Cerebellar cortex (tissue), 1 donor: ENCODE measurements around the gene DIP2C.
"Not testable (repeated sequence)": the region's sequence is repeated elsewhere in the genome, so short reads cannot be mapped to it uniquely, and the experiment has no call there.

Experiments
- DNase-seq: peaks from one replicate; pipeline ENCODE4 v3.0.0-alpha.2; 2015; ENCODE audit warnings: low spot score

Gene DIP2C

DNA sequence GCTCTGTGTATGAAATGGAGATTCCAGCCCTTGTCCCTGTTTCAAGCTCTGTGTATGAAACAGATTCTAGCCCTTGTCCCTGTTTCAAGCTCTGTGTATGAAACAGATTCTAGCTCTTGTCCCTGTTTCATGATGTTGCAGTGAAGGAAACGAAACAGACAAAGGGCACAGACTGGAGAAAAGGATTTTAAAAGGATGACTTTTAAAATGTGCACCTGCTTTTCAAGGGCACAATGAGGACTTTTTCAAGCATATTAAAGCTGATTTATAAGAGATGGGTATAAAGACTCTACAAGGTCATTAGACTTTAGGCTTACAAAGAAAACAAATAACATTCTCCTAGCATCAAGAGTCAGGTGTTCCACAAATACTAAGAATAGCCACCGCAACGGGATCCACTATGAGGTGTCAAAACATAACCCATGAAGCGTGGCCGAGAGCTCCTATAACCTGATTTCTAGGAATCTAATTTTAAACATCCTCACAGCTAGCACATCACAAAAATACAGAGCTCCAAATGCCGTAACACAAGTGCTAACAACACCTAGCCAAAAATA lies 29.0 kb downstream of the DIP2C start:
- DNase-seq: peak; percentile 64

DNA sequence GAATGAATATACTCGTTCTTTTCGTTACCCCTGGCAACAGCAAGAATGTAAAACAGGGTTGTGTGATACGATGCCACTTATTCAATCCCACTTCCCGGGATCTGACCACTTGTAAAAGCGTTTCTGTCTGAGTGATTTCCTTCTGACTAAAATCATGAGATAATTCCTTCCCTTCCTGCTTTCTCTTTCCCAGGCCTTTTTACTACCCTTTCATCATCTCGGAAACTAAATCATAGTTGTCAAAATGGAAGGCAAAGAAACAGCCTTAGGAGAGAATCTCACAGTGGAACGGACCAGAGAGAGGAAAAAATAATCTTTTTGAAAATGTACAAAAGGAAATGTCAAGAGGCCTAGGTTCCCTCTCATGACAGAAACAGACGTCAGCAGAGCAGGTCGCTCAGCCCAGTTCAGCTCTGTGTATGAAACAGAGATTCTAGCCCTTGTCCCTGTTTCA lies 29.8 kb downstream of the DIP2C start:
- no peak for DNase-seq

DNA sequence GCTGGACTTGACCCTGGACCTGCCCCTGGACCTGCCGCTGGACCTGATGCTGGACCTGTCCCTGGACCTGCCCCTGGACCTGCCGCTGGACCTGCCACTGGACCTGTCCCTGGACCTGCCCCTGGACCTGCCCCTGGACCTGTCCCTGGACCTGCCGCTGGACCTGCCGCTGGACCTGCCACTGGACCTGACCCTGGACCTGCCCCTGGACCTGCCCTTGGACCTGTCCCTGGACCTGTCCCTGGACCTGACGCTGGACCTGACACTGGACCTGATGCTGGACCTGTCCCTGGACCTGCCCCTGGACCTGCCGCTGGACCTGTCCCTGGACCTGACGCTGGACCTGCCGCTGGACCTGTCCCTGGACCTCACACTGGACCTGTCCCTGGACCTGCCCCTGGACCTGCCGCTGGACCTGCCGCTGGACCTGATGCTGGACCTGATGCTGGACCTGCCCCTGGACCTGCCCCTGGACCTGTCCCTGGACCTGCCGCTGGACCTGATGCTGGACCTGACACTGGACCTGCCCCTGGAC lies 31.6 kb downstream of the DIP2C start:
- DNase-seq: not testable (repeated sequence)

DNA sequence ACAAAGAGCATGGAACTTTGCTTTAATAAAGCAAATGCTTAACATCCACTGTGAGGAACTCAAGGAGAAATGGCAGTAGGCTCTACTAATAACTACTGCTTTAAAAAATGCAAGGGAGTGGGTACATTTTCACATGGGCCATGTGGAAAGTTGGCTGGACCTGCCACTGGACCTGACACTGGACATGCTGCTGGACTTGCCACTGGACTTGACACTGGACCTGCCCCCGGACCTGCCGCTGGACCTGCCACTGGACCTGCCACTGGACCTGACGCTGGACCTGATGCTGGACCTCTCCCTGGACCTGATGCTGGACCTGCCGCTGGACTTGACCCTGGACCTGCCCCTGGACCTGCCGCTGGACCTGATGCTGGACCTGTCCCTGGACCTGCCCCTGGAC lies 32.6 kb downstream of the DIP2C start:
- DNase-seq: no peak

DNA sequence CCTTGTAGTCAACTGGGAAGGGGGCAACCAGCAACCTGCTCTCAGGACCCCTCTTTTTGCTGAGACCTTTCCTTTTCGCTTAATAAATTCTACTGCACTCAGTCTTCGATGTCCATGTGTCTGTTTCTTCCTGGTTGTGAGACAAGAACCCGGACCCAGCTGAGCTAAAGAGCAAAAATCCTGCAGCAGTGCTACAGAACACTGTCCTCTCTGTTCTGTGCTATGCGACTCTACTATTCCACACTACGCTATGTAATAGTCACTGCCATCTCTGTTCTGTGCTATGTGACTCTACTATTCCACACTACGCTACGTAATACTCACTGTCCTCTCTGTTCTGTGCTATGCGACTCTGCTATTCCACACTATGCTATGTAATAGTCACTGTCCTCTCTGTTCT lies 34.3 kb downstream of the DIP2C start:
- no peak for DNase-seq

DNA sequence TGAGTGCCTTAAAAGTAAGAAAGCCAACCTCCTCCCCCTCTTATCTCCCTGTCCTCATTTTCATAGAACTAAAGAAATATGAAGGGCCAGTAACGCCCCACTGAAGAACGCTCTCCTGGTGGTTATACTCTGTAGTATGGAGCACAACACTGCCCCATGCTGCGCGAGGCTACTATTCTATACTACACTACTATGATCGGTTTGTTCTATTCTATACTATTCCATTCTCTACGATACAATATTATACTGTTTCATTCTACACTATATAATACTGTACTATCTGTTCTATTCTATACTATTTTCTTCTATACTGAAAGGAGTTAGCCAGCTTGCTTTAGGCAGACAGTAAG lies 34.8 kb downstream of the DIP2C start:
- no peak for DNase-seq

DNA sequence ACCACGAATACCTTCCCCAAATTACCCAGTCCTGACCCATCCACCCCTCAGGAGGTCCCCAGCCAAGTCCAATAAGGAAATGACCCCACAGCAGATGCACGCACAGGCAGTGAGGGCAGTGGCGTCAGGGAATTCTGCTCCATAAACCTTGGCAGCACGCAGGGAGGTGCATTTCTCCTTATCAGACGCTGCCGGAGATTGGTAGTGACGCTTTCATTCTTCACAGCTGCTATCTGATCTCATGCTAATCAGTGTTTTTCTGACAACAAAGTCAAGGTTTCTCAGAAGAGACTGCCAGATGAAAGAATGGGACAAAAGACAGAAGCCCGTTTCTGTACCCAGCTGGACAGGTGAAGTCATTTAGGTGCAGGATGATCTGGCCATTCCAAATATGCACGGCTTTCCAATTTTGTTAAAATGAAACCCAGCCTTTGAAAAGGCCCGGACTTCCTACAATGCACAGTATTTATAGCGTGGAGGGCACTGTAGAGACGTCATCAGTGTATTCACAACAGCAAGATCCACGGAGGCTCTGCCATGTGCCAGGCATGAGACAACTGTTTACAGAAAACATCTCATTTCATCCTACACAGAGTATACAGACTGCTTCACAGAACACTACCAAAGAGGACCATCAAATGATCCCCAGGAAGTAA lies 35.3 kb downstream of the DIP2C start:
- DNase-seq: no peak

DNA sequence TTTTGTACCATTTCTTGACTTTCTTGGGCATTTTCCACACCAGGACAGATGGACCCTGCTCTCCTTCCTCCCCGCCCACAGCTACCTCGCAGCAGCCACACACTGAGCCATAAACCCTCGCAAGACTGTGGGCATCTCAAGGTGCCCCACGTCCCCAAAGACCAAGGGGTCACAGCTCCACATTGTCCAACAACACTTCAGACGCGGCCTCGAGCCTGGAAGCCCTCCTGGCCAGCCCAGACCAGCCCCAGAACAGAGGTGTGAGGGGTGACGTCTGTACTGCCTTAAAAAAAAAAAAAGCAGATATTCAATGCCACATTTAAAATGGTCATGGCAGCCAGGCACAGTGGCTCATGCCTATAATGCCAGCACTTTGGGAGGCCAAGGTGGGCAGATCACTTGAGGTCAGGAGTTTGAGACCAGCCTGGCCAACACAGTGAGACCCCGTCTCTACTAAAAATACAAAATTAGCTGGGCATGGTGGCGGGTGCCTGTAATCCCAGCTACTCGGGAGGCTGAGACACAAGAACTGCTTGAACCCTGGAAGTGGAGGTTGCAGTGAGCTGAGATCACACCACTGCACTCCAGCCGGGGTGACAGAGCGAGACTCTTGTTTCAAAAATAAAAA lies 36.5 kb downstream of the DIP2C start:
- not testable (repeated sequence) for DNase-seq

DNA sequence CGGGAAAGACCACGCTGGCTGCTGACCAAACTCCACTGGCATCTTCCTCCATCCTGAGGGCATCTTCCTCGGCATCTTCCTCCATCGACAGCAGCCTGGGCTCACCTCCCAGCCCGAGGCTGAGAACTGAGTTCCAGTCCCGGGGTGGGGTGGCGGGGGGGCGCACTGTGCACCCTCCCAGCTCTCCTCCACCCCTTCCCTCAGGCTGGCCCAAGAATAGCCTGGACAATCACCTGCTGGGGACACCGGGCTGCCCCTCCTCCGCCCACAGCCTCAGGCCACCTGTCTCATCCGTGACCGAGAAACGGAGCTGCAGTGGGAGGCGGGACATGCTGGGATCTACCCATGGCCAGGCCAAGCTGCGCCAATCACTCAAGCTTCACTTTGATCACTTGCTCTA lies 37.2 kb downstream of the DIP2C start:
- DNase-seq: peak; percentile 83

DNA sequence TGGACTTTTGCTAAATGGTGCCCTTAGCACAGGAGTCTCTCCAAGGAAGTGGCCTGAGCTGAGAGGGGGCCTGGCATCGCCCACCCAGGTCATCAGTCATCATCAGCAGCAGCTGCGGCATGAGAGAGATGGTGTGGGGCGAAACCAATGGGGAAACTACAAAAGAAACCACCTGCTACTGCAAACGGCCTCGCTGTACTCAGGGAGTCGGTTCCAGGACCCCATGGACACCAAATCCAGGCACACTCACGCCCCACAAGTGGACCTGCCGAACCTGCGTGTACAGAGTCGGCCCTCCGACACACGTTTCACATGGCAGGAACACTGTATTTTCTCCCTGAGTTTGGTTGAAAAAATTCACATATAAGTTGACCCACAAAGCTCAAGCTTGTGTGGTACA lies 37.8 kb downstream of the DIP2C start:
- DNase-seq: no peak

DNA sequence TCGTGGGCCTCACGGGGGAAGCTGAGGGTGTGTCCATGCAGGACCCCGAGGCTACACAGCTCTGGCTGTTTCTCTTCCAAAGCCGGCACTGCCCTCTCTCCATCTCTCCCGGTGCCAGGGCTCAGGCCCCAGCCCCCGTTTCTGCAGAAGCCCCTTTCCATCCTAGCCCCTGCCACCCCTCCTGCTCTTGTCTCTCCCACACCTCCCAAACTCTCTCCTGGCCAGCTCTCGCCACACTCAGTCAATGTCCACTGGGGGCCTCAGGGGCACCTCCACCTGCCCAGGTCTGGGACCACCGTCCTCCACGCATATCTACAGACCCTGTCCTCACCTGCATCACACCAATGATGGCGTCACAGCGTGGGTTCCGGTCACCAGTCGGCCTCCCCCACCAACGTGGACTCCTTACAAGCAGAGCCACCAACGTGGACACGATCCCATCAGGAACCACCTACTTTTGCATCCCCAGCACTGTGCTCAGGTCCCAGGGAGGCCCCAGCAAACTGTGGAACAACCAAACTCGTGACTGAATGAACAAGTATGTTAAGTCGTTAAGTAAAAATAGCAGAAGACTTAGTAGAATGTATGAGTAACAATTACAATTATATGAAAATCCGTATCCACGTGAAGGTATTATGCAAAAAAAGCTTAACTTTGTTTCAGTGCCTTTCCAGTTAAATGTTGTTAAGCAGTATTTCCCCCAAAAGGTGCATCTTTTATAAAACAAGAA lies 38.4 kb downstream of the DIP2C start:
- no peak for DNase-seq

DNA sequence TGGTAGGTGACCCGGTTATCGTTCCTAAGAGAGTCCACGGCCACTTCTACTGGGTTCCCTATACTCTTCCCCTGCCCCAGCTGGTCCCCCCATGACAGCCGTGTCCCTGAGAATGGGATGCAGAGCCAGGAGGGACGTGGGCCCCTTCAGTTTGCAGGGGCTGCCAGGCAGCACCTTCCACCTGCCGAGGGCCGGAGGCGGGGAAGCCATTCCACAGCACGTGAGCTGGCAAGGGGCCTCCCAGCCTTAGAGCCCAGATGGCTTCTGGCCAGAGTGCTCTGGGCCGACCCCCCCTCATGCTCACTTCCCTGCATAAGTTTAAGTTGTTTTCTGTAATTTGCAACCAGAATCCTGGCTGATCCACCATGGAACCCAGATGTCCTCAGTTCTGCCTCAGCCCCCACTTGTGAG lies 39.0 kb downstream of the DIP2C start:
- no peak for DNase-seq

DNA sequence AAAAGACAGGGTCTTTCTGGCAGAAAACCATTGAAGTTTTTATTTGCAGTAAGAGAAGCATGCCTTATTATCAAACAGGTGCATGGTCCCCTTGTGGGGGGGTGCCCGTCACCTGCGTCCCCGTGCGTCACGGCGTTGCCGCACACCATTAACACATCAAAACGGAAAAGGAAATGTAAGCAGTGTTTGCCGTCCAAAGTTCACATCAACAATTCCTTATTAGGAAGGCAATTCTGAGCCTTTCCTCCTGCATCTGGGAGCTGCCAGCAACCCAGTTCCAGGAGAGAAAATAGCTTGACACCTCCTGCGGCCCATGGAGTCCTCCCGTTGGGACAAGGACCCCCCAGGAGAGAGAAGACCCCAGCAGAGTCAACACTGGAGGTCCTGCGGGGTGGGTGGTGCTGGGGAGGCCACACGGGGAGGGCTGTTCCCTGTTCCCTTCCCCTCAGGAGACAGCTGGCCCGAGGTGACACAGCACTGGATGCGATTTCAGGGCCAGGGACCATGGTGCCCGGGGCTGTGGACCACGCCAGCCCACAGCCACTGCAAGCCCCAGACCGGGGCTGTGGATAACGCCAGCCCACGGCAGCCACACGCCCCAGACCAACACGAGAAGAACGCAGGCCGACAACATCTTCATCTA lies 39.5 kb downstream of the DIP2C start:
- DNase-seq: no peak

DNA sequence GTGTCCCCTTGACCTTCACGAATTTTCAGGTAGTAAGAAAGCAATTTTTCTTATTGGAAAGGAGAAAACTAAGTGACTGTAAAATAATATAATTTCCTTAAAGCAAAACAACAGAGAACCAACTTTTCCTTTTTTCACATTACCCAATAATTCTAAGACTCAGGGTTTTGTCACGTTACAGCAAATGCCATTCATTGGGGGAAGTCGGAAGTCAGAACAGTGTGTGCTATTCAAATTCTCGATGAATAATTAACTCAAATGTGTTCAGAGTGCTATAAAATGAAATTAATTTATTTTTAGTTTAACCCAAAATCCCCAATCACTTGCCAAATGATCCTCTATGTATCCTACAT lies 40.0 kb downstream of the DIP2C start:
- no peak for DNase-seq

DNA sequence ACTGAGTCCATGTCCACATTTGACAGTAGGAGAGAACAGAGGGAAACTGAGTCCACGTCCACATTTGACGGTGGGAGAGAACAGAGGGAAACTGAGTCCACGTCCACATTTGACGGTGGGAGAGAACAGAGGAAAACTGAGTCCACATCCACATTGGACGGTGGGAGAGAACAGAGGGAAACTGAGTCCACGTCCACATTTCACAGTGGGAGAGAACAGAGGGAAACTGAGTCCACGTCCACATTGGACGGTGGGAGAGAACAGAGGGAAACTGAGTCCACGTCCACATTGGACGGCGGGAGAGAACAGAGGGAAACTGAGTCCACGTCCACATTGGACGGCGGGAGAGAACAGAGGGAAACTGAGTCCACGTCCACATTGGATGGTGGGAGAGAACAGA lies 42.4 kb downstream of the DIP2C start:
- DNase-seq: not testable (repeated sequence)

DNA sequence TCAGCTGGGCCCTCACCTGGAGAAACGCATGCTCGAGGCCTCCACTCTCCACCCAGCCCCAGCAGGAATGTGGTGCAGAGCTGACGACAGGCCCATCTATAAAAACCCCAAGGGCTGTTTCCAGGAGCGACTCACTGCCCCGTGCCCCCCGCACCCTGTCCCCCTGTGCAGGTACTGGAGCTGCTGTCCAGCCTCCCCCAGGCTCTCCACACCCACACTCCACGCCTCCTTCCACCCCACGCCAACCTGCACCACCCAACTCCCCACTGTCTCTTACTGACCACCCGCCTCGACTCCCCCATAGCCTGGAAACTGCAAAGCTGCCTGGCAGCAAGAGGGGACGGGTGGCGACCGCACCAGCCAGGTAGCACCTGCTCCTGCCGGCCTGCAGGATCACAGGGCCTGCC lies 43.3 kb downstream of the DIP2C start:
- DNase-seq: no peak

DNA sequence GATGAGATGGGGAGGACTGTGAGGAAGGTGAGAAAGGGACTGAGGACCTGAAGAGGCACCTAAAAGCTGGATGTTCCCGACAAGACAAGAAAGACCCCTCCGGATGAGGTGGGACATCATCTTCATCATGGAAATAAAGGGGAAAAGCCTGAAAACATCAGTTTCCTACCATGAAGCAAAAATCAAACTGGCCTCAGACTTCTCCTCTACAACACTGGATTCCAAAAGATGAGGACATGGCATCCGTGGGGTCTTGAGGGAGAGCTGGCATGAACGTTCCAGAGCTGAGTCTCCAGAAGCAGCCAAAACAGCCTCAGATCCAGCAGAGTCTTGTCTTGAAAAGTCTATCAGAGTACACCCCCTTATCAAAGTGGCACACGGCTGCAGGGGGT lies 44.5 kb downstream of the DIP2C start:
- DNase-seq: no peak

DNA sequence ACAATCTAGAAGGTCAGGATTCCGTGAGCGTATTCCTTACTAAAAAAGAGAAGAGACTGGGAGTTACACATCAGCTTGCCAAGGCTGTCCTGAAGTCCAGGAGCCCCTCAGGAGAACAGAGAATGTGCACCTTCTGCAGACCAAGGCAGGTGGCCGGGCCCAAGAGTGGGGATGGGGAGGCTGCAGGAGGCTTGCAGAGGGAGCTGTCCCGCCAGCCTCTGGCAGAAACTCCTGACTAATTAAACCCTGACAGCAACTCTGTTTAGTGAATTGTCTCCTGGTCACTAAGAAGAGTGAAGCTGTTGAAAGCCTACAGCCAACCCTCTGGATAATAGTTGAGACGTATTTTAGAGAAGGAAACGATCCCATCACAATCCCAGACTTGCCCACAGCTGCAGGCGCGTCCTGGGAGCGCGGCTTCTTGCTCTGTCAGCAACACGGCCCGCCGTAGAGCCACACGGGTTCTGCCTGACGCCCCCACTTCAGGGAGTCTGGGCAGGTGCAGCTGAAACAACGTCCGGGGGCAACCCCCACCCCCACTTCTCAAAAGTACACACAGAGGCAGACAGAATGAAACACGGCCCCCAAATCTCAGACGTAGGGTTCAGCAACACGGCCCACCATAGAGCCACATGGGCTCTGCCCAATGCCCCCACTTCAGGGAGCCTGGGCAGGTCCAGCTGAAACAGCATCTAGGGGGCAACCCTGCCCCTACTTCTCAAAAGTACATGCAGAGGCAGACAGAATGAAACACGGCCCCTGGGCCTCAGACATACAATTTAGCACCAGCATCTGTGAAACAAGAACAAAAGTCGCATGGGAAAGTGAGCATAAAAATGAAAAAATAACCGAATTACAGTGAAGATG lies 45.2 kb downstream of the DIP2C start:
- DNase-seq: no peak

DNA sequence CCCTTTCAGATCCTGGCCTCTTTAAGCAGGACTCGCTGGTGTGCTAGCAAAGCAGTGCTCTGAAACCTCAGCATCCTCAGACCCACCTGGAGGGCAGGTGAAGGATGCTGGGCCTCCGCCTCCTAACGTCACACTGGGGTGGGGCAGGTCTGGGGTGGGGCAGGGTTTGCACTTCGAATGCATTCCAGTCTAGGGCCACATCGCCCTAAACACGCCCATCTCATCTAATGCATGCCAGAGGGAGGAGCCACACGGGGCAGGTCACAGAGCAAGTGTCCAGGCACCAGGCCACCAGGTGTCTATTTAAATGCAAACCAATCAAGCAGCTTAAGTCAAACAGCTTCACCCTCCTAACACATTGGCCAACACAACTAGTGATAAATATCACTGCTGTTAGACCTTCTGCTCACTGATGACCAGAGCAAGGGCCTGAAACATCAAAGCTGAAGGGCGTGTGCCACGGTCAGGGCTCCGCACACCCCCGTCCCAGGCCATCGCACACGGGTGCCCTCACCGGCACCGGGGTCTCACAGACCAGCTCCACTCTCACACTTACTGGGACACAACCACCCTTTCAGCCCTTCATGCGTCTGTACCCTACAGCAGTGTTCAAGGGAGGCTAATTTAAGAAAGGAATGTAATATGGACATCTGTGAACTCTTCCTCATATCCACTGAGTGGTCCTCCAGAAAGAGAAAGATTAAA lies 47.1 kb downstream of the DIP2C start:
- no peak for DNase-seq

DNA sequence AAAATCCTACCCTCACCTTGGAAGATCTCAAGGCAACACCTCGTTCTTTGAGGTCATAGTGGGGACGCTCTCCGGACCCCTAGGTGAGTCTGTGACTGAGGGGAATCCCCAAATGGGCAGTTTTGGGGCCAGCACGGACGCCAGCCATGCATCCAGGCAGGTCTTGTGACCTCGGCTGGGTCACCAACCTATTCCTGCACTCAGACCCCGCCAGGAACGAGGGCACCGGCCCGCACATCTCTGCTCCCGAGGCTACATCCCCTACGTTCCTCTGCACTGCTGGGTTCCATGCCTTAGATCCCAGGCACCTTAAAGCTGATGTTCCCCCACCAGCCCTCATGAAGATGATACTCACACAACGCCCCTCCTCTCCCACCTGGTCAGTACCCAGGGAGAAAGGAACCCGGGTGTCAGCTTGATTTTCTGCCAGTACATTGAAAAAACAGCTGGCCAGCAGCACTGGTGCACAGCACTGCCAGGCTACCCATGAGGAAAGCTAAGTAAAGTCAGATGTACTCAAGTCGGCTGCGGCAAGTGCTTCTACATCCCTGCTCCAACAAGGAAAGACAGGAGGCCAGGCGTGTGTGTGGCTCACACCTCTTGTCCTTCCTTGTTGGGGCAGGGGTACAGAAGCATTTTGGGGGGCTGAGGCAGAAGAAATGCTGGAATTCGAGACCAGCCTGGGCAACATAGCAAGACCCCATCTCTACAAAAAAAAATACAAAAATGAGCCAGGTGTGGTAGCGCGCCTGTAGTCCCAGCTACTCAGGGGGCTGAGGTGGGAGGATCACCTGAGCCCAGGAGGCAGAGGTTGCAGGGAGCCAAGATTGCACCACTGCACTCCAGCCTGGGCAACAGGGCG lies 48.1 kb downstream of the DIP2C start:
- no peak for DNase-seq
